ENCODE results near the gene CD19.
A peak's percentile ranks its signal among the peaks of the same experiment; 100 is the strongest.
"Not testable (repeated sequence)": the region's sequence is repeated elsewhere in the genome, so short reads cannot be mapped to it uniquely, and the experiment has no call there.

Gene CD19

GRCh38 chr16:28918698-28919097 lies 13.1 kb upstream of the CD19 start:
- Mint-ChIP-seq H3K4me3 (no peak overlapping the region), H3K27ac (no peak overlapping the region), H3K27me3 (no peaks in the 10 kb centered on the region), H3K36me3 (peaks cover 43% of the 10 kb centered on the region in 2 donors), H3K9me3 (no peaks in the 10 kb centered on the region), H3K4me1 (peaks cover 14 to 37% of the 10 kb centered on the region in 2 donors)
- DNase-seq (no peak), ATAC-seq (replicated peaks) (no peak)

- peaks cover 26 to 55% of the 10 kb centered on the region in 2 donors for H3K4me1 Mint-ChIP-seq
- H3K9me3 Mint-ChIP-seq = no peaks in the 10 kb centered on the region
- ATAC-seq (replicated peaks) (no peak), DNase-seq (no peak)
- no peaks in the 10 kb centered on the region for H3K27me3 Mint-ChIP-seq
- peak overlapping the region; percentile 99 for H3K27ac Mint-ChIP-seq
- H3K4me3 Mint-ChIP-seq = peak overlapping the region; percentile 95 to 96
- peaks cover 23 to 26% of the 10 kb centered on the region in 2 donors for H3K36me3 Mint-ChIP-seq
Measured at GRCh38 chr16:28923231-28923587, 8.6 kb upstream of the CD19 start.

GRCh38 chr16:28923652-28924398 lies 7.9 kb upstream of the CD19 start:
- Mint-ChIP-seq H3K9me3 (no peaks in the 10 kb centered on the region), H3K4me1 (peaks cover 26 to 57% of the 10 kb centered on the region in 2 donors), H3K36me3 (peaks cover 21 to 26% of the 10 kb centered on the region in 2 donors), H3K4me3 (peak overlapping the region; percentile 95 to 96), H3K27me3 (no peaks in the 10 kb centered on the region), H3K27ac (peak overlapping the region; percentile 99)
- ATAC-seq (replicated peaks) (peak; percentile 78 to 80), DNase-seq (peak; percentile 82)

- ATAC-seq (replicated peaks) = no peak
Measured at GRCh38 chr16:28924399-28924761, 7.4 kb upstream of the CD19 start.

GRCh38 chr16:28924762-28925385 lies 6.9 kb upstream of the CD19 start, which contains the start of gene RABEP2:
RABEP2 (minus strand) TSS chr16:28925238; CDS start chr16:28925163, 75 bp downstream.
- peaks cover 28 to 56% of the 10 kb centered on the region in 2 donors for H3K4me1 Mint-ChIP-seq
- peak; percentile 97 for DNase-seq
- peak within 1 kb of the TSS; percentile 99 for H3K27ac Mint-ChIP-seq
- H3K27me3 Mint-ChIP-seq = no peaks in the 10 kb centered on the region
- H3K4me3 Mint-ChIP-seq = peak within 1 kb of the TSS; percentile 95 to 96
- no peaks in the 10 kb centered on the region for H3K9me3 Mint-ChIP-seq
- peaks cover 12 to 19% of the 10 kb centered on the region in 2 donors for H3K36me3 Mint-ChIP-seq
- peak; percentile 57 to 68 for ATAC-seq (replicated peaks)

More at GRCh38 chr16:28924399-28924761, 7.4 kb upstream of the CD19 start:
- H3K36me3 Mint-ChIP-seq = peaks cover 16 to 23% of the 10 kb centered on the region in 2 donors
- H3K27me3 Mint-ChIP-seq = no peaks in the 10 kb centered on the region
- peak overlapping the region; percentile 99 for H3K27ac Mint-ChIP-seq
- peak overlapping the region; percentile 95 to 96 for H3K4me3 Mint-ChIP-seq
- DNase-seq = no peak
- H3K9me3 Mint-ChIP-seq = no peaks in the 10 kb centered on the region
- H3K4me1 Mint-ChIP-seq = peaks cover 28 to 60% of the 10 kb centered on the region in 2 donors

- peak; percentile 51 to 54 for ATAC-seq (replicated peaks)
- Mint-ChIP-seq H3K4me1 (peaks cover 32 to 63% of the 10 kb centered on the region in 2 donors), H3K27ac (peak overlapping the region; percentile 99), H3K9me3 (no peaks in the 10 kb centered on the region), H3K4me3 (peak overlapping the region; percentile 95 to 96), H3K36me3 (peaks cover 11 to 18% of the 10 kb centered on the region in 2 donors), H3K27me3 (no peaks in the 10 kb centered on the region)
- peak; percentile 87 for DNase-seq
Measured at GRCh38 chr16:28925386-28926228, 6.2 kb upstream of the CD19 start.

GRCh38 chr16:28926284-28926683 lies 5.5 kb upstream of the CD19 start:
- Mint-ChIP-seq H3K4me1 (peaks cover 33 to 65% of the 10 kb centered on the region in 2 donors), H3K27ac (peak overlapping the region; percentile 99), H3K36me3 (peaks cover 8 to 14% of the 10 kb centered on the region in 2 donors), H3K4me3 (peak overlapping the region; percentile 95 to 96)
- not testable (repeated sequence) for ATAC-seq (replicated peaks); DNase-seq; H3K9me3 Mint-ChIP-seq; H3K27me3 Mint-ChIP-seq

GRCh38 chr16:28927815-28928214 lies 4.0 kb upstream of the CD19 start:
- Mint-ChIP-seq H3K36me3 (peaks cover 12 to 13% of the 10 kb centered on the region in 2 donors), H3K9me3 (no peaks in the 10 kb centered on the region), H3K4me3 (no peak overlapping the region), H3K4me1 (peaks cover 33 to 72% of the 10 kb centered on the region in 2 donors), H3K27me3 (no peaks in the 10 kb centered on the region), H3K27ac (peak overlapping the region; percentile 56)
- no peak for DNase-seq
- no peak for ATAC-seq (replicated peaks)

- Mint-ChIP-seq H3K4me1 (peaks cover 30 to 71% of the 10 kb centered on the region in 2 donors), H3K9me3 (no peaks in the 10 kb centered on the region), H3K27ac (peak overlapping the region; percentile 87), H3K27me3 (no peaks in the 10 kb centered on the region), H3K36me3 (peaks cover 16 to 19% of the 10 kb centered on the region in 2 donors), H3K4me3 (peak overlapping the region; percentile 20 to 25)
- DNase-seq = no peak
- ATAC-seq (replicated peaks) = no peak
Measured at GRCh38 chr16:28930203-28930602, 1.6 kb upstream of the CD19 start.

GRCh38 chr16:28930652-28931051 lies 1.1 kb upstream of the CD19 start:
- Mint-ChIP-seq H3K4me1 (peaks cover 34 to 73% of the 10 kb centered on the region in 2 donors), H3K36me3 (peaks cover 20 to 23% of the 10 kb centered on the region in 2 donors), H3K27ac (peak overlapping the region; percentile 87), H3K4me3 (peak overlapping the region; percentile 71 to 76), H3K27me3 (no peaks in the 10 kb centered on the region), H3K9me3 (no peaks in the 10 kb centered on the region)
- peak; percentile 67 for DNase-seq
- ATAC-seq (replicated peaks) = peak; percentile 72 to 74

GRCh38 chr16:28932339-28933141 lies 769 bp downstream of the CD19 start:
- DNase-seq (no peak), ATAC-seq (replicated peaks) (no peak)
- Mint-ChIP-seq H3K27me3 (no peaks in the 10 kb centered on the region), H3K4me1 (peaks cover 37 to 80% of the 10 kb centered on the region in 2 donors), H3K9me3 (peaks cover 0 to 6% of the 10 kb centered on the region in 2 donors), H3K36me3 (peaks cover 35 to 41% of the 10 kb centered on the region in 2 donors), H3K27ac (peak overlapping the region; percentile 96), H3K4me3 (peak overlapping the region; percentile 90 to 94)

GRCh38 chr16:28933171-28933570 lies 1.4 kb downstream of the CD19 start:
- H3K4me1 Mint-ChIP-seq = peaks cover 38 to 81% of the 10 kb centered on the region in 2 donors
- H3K27ac Mint-ChIP-seq = peak overlapping the region; percentile 96
- DNase-seq (no peak), ATAC-seq (replicated peaks) (no peak)
- peak overlapping the region; percentile 90 to 94 for H3K4me3 Mint-ChIP-seq
- H3K36me3 Mint-ChIP-seq = peaks cover 41 to 47% of the 10 kb centered on the region in 2 donors
- H3K9me3 Mint-ChIP-seq = peaks cover 0 to 6% of the 10 kb centered on the region in 2 donors
- no peaks in the 10 kb centered on the region for H3K27me3 Mint-ChIP-seq

- Mint-ChIP-seq H3K27me3 (no peaks in the 10 kb centered on the region), H3K4me3 (peak overlapping the region; percentile 12 to 69), H3K9me3 (peaks cover 0 to 6% of the 10 kb centered on the region in 2 donors), H3K36me3 (peaks cover 55 to 58% of the 10 kb centered on the region in 2 donors), H3K4me1 (peaks cover 44 to 85% of the 10 kb centered on the region in 2 donors), H3K27ac (peak overlapping the region; percentile 83)
- no peak for ATAC-seq (replicated peaks)
- DNase-seq = no peak
Measured at GRCh38 chr16:28935346-28935745, 3.6 kb downstream of the CD19 start.

Measured in stimulated activated naive B cell treated with anti-CD40 and anti-IgM and Interleukin-4, amounts not matched to agents 10 μg/mL and 1 μg/mL and 100 μg/mL, for 72 hours (primary cell).